Panc1 (cell line): ENCODE measurements around the gene IRX5.

ENCODE experiments used
- TF ChIP-seq, protein P1 (sequence below): fragments of 450-650 bp; IDR thresholded peaks from 2 replicates; pipeline ENCODE4 v1.5.1; 2017; ENCODE audit warnings: mild to moderate bottlenecking
- TF ChIP-seq, protein P2 (sequence below), 2 experiments: IDR thresholded peaks; 2 replicates each; pipeline ENCODE4 v1.6.1; 2011 to 2012; ENCODE audit warnings: low read depth in 2 of 2, control low read depth in 1 of 2, low read length in 1 of 2, mild to moderate bottlenecking in 1 of 2, moderate library complexity in 1 of 2; ENCODE audit not compliant: insufficient read depth in 1 of 2

DNA sequence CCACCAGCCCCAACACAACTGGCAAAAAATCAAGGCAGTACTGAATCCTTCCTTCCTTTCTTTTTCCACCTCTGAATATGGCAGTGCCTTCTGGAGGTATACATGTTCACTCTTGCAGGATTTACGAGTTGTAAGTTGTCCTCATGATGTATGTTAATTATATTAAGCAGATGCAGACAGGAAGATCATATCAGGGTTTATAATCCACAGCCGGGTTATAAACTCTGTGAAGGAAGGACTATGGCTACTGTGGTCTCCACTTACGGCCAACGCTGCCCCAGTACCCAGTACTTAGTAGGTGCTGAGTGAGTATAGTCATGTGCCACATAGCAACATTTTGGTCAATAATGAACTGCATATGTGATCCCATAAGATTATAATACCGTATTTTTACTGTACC is 19.6 kb upstream of the IRX5 start:
- TF ChIP-seq, protein P1, sequence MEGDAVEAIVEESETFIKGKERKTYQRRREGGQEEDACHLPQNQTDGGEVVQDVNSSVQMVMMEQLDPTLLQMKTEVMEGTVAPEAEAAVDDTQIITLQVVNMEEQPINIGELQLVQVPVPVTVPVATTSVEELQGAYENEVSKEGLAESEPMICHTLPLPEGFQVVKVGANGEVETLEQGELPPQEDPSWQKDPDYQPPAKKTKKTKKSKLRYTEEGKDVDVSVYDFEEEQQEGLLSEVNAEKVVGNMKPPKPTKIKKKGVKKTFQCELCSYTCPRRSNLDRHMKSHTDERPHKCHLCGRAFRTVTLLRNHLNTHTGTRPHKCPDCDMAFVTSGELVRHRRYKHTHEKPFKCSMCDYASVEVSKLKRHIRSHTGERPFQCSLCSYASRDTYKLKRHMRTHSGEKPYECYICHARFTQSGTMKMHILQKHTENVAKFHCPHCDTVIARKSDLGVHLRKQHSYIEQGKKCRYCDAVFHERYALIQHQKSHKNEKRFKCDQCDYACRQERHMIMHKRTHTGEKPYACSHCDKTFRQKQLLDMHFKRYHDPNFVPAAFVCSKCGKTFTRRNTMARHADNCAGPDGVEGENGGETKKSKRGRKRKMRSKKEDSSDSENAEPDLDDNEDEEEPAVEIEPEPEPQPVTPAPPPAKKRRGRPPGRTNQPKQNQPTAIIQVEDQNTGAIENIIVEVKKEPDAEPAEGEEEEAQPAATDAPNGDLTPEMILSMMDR, result no peak
- TF ChIP-seq, protein P2, sequence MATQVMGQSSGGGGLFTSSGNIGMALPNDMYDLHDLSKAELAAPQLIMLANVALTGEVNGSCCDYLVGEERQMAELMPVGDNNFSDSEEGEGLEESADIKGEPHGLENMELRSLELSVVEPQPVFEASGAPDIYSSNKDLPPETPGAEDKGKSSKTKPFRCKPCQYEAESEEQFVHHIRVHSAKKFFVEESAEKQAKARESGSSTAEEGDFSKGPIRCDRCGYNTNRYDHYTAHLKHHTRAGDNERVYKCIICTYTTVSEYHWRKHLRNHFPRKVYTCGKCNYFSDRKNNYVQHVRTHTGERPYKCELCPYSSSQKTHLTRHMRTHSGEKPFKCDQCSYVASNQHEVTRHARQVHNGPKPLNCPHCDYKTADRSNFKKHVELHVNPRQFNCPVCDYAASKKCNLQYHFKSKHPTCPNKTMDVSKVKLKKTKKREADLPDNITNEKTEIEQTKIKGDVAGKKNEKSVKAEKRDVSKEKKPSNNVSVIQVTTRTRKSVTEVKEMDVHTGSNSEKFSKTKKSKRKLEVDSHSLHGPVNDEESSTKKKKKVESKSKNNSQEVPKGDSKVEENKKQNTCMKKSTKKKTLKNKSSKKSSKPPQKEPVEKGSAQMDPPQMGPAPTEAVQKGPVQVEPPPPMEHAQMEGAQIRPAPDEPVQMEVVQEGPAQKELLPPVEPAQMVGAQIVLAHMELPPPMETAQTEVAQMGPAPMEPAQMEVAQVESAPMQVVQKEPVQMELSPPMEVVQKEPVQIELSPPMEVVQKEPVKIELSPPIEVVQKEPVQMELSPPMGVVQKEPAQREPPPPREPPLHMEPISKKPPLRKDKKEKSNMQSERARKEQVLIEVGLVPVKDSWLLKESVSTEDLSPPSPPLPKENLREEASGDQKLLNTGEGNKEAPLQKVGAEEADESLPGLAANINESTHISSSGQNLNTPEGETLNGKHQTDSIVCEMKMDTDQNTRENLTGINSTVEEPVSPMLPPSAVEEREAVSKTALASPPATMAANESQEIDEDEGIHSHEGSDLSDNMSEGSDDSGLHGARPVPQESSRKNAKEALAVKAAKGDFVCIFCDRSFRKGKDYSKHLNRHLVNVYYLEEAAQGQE (IDR thresholded peaks at IDR 0.05; ENCODE audit: insufficient read depth in 1 of 2, low read depth in 2 of 2, low read length in 1 of 2), result no peak
